ENCODE measurements around the gene ANGPTL2. TPM values are rescaled to one million over a fixed set of nuclear protein-coding genes. Genes with fewer than 3 reads are reported as not detected.

ANGPTL2 gene
- total RNA-seq, 1 experiment from 2014 or later: 5.1 TPM

- H3K9ac ChIP-seq (ENCODE audit: extremely low read depth, insufficient read length, low read length): no peak overlapping the region
- no peaks in the 10 kb centered on the region; a peak in 1 of 4 replicates for H3K4me1 Mint-ChIP-seq
- no peak overlapping the region for H3K56ac ChIP-seq (ENCODE audit: insufficient read length, low read depth, low read length)
- 100% methylated on average over 1 of the region's 3 CpGs for WGBS (ENCODE audit: extremely low coverage, insufficient read length, low lambda C conversion rate)
- H3K18ac ChIP-seq (ENCODE audit: insufficient read length, low read depth, low read length): no peak overlapping the region
- H3K23ac ChIP-seq (ENCODE audit: insufficient read length, low read depth, low read length): no peak overlapping the region
- no peak overlapping the region for H3K27ac ChIP-seq (ENCODE audit: insufficient read length, low read depth, low read length)
- no peaks in the 10 kb centered on the region for H3K23me2 ChIP-seq (ENCODE audit: insufficient read length, low read depth, low read length, poor library complexity, severe bottlenecking)
- no peak overlapping the region for H2AK5ac ChIP-seq (ENCODE audit: insufficient read length, low read length)
- H2BK12ac ChIP-seq (ENCODE audit: insufficient read length, low read depth, low read length): no peak overlapping the region
- H3K79me2 ChIP-seq (ENCODE audit: insufficient read depth, low read length): peaks cover 2% of the 10 kb centered on the region; the same call in 1 of the 2 replicates
- no peaks in the 10 kb centered on the region for H4K20me1 ChIP-seq (ENCODE audit: control insufficient read depth, insufficient read depth, insufficient read length)
- H2BK5ac ChIP-seq (ENCODE audit: insufficient read length, low read length): no peak overlapping the region
- H3K4me2 ChIP-seq (ENCODE audit: insufficient read depth, insufficient read length, low read length): no peak overlapping the region
- H3K79me1 ChIP-seq (ENCODE audit: insufficient read depth, low read depth, low read length, poor library complexity, severe bottlenecking): no peaks in the 10 kb centered on the region
- 0 out of 7 replicates have a peak, but pooled peaks cover 0 to 5% (median 0%) of the 10 kb centered on the region in 3 experiments for H3K36me3 Mint-ChIP-seq (ENCODE audit: insufficient read depth in 1 of 3, low read depth in 3 of 3)
- no peak for TF ChIP-seq CTCF (conservative IDR thresholded peaks at IDR 0.05)
- DNase-seq: no peak
- no peak overlapping the region for H3K14ac ChIP-seq (ENCODE audit: insufficient read depth, low read length)
- H3K27me3 Mint-ChIP-seq (ENCODE audit: low read depth): no peaks in the 10 kb centered on the region; the same call in 1 of the 2 replicates
- no peak overlapping the region for H3K27ac Mint-ChIP-seq
- H3K4me3 Mint-ChIP-seq: no peak overlapping the region
- no peak overlapping the region for H3T11ph ChIP-seq (ENCODE audit: low read length)
- no peak overlapping the region for H4K5ac ChIP-seq (ENCODE audit: insufficient read length, low read depth, low read length)
- H2BK120ac ChIP-seq (ENCODE audit: low read depth, low read length, poor library complexity, severe bottlenecking): no peak overlapping the region
- no peak overlapping the region for H2BK20ac ChIP-seq (ENCODE audit: low read depth, low read length, poor library complexity, severe bottlenecking)
- no peak overlapping the region for H4K91ac ChIP-seq (ENCODE audit: insufficient read length, low read depth, low read length)
- H3K4me1 ChIP-seq (ENCODE audit: insufficient read depth, low read length): no peaks in the 10 kb centered on the region
- no peaks in the 10 kb centered on the region for H3K9me3 Mint-ChIP-seq
- no peak overlapping the region for H2AFZ ChIP-seq (ENCODE audit: low read length)
- no peak overlapping the region for H2BK15ac ChIP-seq (ENCODE audit: low read depth, low read length)
- no peaks in the 10 kb centered on the region for H3K27me3 ChIP-seq (ENCODE audit: insufficient read depth, low read length)
- no peak overlapping the region for H3K4ac ChIP-seq (ENCODE audit: low read depth, low read length)
- H4K8ac ChIP-seq (replicated peaks; ENCODE audit: insufficient read length, low read depth, low read length): no peak overlapping the region
- H3K9me3 ChIP-seq (ENCODE audit: control insufficient read depth, low read depth, low read length): no peaks in the 10 kb centered on the region
Measured at GRCh38 chr9:127047971-127048370, 74.5 kb downstream of the ANGPTL2 start.
